HG02852 (cell line): ENCODE measurements around the gene DUSP1.

ENCODE experiments used
- ATAC-seq: cut with Tn5 transposase; IDR thresholded peaks from one replicate; pipeline ENCODE4 v1.9.1; 2021; ENCODE audit warnings: mild to moderate bottlenecking, moderate library complexity; ENCODE audit not compliant: unreplicated experiment

DUSP1 gene

DNA sequence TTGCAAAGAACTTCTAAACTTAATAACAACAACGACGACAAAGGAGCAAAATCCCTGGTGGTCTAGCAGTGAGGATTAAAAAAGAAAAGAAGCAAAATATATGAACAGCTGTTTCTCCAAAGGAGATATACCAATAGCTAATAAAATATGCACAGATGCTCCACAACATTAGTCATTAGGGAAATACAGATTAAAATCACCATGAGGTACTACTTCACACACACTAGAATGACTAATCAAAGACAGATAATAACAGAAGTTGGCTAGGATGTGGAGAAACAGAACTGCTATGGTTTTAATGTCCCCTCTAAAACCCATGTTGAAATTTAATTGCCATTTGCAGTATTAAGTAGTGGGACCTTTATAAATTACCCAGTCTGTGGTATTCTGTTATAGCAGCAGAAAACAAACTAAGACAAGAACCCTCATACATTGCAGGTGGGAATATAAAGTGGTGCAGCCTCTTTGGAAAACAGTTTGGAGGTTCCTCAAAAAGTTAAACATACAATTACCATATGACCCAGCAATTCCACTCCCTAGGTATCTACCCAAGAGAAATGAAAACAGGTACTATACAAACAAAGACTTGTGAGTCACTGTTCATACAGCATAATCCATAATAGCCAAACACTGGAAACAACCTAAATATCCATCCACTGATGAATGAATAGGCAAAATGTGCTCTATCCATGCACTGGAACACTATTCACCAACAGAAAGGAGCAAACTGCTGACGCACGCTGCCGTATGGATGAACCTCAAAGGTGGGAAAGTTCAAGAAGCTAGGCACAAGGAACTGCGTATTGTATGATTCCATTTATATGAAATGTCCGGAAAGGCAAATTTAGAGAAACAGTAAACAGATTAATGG lies 11.4 kb upstream of the DUSP1 start:
- ATAC-seq: no peak

DNA sequence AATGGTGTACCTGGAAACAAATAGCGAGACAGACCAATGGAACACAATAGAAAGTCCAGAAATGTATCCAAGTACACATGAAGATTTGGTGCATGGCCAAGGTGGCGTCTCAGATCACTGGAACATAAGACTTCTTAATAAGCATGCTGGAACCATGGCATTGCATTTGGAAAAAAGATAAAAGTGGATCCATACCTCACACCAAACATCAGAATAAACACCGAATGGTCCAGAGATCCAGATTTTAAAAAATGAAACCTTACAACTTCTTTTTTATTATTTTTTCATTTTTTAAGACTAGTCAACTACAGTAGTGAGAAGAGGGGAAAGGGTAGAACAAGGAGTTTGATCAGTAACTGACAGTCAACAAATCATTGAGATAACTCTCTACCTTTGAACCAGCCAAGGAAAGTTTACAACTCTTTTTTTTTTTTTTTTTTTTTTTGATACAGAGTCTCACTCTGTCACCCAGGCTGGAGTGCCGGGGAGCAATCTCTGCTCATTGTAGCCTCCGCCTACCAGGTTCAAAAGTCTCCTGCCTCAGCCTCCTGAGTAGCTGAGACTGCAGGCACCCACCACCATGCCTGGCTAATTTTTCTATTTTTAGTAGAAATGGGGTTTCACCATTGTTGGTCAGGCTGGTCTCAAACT lies 8.8 kb upstream of the DUSP1 start:
- no peak for ATAC-seq

DNA sequence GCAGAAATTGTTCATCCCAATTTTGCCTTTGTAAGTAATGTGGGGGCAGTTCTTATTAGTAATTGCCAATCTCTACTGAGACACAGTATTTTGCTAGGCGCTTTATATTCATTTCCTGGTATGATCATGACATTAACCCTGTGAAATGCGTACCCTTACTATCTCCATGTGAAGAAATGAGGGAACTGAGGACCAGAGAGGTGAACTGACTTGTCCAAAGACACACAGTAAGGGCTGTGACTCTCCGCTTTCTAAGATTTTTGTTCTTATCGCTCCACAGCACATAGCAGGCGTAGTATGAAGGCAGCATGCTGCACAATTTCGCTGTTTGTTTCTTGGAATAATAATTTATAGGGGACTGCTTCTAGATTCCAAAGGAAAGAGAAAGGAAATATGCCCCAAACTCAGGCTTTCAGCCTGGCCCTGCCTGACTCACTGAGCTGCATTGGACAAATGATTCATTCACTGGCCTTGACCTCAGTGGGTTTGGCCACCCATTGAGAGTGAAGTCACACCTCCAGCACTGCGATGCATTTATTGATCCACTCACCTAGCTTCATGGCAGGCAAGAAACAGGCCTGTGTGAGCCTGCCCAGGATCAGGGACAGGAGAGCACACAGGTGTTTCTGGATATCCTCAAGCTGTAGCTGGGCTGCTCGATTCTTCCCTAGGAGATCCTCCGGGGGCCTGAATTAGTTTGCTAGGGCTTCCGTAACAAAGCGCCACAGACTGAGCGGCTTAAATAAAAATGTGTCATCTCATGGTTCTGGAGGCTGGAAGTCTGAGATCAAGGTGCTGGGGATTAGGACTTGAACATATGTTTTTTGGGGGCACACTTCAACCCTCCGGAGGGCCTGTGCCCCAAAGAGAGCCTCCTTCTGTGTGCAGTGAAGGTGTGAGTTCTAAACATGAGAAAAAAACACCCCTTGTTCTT lies 7.2 kb upstream of the DUSP1 start:
- peak; percentile 9 for ATAC-seq

DNA sequence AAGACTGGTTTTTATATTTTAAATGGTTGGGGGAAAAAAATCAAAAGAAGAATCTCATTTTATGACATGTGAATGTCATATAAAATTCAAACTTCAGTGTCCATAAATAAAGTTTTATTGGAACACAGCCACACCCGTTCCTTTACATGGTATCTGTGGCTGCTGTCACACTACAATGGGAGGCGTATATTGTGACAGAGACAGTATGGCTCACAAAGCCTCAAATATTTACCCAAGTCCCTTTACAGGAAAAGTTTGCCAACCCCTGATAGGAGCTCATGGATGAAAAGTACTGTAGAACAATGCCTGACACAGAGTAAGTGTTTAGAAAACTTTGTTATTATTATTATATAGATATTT lies 5.2 kb upstream of the DUSP1 start:
- no peak for ATAC-seq

DNA sequence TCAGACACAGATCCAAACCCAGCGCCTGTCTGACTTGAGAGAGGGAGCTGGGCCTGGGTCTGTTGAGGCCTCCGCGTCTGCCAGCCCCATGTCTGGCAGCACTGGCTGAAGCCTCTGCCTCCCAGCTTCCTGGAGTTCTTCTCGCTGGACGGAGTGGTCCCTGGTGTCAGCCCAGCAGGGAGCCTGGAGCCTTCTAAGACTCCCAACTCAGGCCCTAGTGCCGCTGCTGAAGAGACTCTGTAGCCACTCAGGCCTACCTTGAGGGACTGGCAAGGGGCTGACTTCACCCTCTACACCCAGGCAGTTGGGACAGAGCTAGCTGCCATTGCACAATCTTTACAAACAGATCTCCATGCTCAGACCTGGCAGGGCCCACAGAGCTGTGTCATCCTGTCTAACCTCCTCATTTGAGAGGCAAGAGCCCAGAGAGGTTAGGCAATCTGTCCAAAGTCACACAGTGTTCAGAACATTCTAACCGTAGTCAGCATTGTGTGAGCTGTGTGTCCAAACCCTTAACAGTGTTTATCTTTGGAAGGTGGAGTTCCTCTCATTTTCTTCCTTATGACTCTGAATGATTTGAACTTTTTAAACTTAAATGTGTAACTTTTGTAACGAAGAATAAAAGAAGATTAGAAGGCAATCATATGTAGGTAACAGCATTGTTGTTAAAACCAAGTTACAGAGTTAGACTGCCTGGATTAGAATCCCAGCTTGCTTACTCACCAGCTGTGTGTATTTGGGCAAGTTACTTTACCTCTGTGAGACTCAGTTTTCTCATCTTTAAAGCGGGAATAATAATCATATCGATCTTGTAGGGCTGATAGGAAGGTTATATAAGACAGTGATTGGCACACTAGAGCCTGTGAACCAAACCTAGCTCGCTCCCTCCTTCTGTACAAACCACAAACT lies 4.6 kb upstream of the DUSP1 start:
- ATAC-seq: no peak

DNA sequence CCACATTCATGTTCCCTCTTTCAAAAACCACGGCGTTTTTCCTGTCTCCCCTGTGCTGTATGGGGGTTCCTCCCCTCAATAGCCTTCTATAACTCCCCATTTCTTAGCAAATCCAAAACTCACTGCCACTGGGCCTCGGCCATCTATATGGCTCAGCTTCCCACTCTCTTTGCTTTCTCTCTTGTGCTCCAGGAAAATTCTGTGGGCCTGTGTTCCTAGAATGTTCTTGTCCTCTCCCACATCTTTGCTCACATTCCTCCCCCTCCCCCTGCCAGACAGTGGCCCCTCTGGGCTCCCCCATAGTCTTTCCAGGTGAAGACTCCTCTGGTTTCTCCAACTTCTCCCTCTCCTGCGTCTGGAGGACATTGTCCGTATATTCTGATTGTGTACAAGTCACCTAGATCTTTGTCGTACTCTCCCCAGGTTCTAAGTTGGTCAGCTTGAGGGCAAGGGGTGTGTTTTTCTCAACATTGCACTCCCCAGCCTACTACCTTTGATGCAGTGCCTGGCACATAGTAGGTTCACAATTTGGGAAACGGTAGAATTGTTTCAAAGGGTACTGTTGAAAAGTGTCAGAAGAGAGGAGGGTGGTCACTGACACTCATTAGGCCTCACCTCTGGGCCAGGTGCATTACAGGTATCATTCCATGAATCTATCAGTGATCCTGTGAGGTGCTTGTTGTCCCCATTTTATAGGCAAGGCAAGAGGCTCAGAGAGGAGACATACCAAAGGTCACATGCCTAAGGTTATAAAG lies 3.7 kb upstream of the DUSP1 start:
- no peak for ATAC-seq

DNA sequence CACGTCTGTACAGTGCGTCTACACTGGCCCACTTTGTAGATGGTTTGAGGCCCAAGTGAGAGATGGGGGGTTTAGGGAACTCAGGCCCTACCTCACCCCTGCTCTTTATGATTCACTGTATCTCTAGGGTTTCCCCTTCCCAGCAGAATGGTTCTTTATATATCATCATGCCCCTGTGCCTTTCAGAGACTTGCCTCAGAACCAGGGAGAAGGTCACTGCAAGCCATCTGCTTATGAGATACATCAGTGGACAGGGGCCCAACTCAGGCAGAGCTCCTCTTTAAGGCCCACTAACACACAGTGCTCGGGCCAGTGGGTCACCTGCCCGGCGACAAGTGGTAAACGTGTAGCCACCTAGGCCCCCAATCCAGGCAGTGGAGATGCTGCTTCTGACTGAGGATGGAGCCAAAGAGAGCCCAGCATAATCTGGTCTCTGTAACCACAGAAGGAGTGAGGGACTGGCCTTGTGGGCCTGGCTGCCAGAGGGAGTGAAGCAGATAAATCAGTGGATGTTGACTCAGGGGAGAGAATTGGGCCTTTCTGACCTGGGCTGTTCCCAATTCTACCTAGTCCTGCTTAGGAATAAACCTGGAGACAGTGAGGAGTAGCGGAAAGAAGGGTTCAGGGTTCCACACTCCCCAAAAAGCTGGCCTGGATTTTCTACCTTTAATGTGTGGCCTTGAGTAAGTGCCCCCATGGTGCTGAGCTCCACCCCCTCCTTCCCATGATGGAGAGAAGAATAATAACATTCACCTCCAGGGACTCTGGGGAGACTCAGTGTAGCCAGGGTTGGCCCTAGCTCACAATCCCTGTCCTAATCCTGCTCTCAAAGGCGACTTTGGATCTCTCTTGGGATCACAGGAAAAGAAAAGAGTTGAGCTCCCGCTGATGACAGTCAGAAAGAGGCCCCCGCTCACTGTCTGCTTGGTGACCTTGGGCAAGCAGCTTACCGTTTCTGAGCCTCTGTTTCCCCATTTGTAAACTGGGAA lies 2.8 kb upstream of the DUSP1 start:
- ATAC-seq: no peak

DNA sequence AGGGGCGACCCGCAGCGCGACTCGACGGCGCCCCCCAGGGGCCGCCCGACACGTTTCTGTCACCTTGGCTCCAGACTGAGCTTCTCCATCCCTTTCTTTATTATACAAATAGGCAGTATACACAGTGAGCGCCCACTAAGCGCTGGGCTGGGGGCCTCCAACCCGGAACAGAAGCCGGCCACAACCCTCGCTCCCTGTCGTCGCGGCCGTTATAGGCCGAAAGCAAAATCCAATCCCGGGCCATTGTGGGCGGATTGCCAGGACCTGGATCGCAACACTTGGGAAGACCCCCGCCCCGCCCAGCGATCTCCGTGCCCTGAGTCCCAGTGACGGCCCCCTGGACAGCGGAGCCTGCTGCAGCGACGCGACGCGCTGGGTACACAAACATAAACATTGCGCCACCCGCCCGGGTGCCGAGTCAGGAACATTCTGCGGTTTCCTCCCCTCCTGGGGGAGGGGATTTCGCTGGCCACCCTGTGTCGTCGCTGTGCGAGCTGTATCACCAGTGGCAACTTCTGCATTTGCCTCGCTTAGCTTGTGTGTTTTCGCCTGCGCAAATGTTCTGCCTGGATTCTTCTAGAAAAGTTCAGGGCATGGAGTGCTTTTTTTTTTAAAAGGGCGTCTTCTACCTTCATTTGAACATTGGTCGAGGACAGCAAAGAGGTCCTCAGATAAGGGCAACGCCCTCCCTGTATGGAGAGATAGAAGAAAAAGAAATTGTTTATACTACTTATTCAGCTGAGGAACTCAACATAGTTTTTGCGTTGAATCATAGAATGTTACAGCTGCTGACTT lies 1.3 kb upstream of the DUSP1 start:
- peak; percentile 33 for ATAC-seq

DNA sequence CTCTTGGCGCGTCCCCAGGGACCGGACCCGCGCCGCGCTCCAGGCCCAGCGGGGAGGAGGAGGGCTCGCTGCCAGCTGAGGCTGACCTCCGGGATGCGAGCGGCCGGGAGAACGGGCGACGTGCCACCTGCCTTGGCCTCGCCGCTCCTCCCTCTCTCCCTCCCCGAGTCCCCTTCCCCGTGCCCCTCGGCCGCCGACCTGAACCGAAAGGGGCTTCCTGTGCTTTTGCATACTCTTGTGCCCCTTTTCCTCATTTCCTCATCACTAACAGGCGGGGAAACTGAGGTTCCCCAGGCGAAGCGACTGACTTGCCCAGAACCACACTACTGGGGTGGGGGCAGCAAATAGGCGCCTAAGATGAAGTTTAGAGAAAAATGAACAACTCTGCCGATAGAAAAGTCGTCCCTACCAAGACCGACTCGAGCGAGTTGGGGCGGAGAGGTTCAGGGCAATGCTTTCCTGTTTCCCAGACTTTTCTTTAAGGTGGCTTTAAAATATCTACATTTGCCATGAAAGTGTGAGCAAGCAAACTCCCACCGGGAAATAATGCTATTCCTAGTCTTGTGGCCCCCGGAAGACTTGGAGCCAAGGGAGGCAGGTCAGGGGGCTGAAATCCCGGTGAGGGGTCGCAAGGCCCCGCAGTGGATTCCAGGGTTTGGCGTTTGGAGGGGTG lies 580 bp upstream of the DUSP1 start:
- ATAC-seq: no peak

DNA sequence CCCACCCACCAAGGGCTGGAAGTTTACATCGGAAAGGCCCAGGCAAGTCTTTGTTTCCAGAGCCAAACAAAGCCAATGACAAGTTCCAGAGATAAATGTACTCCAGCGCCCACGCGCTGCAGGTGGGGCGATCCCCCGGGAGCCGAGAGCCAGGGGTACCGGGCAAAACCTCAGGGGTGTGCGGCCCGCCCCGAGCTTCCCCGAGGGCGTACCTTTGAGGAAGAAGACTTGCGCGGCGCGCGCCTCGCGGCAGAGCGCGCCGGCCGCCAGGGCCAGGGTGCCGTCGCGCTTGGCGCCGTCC lies 671 bp downstream of the DUSP1 start:
- ATAC-seq: no peak

DNA sequence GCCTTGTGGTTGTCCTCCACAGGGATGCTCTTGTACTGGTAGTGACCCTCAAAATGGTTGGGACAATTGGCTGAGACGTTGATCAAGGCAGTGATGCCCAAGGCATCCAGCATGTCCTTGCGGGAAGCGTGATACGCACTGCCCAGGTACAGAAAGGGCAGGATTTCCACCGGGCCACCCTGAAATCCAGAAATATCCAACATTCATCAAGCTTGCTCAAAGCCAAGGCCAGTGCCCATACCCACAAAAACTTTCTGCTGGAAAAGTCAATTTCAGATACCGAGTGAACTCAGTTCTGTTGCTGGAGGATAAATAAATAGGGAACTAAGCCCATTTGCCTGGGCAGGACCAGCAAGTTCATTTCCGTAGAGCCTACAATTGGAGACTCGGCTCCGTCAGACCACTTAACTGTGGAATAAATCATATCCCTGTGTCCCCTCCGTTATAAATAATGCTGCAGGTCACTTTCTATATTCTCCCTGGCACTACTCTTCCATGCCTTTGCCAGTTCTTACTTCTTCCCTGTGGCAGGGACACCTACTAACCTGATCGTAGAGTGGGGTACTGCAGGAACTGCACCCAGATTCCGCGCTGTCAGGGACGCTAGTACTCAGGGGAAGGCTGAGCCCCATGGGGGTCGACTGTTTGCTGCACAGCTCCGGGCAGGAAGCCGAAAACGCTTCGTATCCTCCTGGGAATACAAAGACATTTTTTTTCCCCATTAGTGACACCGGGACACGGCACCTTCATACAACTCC lies 1.2 kb downstream of the DUSP1 start:
- ATAC-seq: no peak

DNA sequence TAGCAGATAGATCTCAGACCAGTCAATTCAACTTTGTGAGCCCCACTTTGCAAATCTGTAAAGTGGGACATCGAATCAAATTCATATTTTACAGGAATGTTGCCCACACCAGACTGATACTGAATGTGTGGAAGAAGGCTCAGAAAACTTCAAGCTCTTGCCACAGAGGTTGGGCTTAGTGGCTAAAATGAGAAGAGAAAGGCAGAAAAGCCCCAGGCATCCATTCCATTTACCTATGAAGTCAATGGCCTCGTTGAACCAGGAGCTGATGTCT lies 1.7 kb downstream of the DUSP1 start:
- ATAC-seq: no peak

DNA sequence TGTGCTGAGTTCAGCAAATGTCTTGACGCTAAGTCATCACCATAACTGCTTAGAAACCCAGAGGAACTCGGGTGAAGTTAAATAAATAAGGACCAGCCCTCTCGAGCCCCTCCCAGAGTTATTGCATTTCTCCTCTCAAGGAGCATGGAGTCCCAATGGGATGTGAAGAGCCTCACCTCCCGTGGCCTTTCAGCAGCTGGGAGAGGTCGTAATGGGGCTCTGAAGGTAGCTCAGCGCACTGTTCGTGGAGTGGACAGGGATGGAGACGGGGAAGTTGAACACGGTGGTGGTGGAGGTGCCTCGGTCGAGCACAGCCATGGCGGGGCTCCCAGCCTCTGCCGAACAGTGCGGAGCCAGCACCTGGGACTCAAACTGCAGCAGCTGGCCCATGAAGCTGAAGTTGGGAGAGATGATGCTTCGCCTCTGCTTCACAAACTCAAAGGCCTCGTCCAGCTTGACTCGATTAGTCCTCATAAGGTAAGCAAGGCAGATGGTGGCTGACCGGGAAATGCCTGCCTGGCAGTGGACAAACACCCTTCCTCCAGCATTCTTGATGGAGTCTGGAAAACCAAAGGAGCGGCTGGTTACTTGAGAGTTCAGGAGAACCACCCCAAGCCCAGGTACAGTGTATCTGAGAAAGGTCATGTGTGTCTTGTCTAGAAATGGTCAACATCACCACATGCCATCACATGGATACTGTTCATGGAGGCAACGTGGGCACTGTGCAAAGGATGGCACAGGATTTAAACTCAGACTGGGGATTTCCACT lies 2.2 kb downstream of the DUSP1 start:
- ATAC-seq: no peak

DNA sequence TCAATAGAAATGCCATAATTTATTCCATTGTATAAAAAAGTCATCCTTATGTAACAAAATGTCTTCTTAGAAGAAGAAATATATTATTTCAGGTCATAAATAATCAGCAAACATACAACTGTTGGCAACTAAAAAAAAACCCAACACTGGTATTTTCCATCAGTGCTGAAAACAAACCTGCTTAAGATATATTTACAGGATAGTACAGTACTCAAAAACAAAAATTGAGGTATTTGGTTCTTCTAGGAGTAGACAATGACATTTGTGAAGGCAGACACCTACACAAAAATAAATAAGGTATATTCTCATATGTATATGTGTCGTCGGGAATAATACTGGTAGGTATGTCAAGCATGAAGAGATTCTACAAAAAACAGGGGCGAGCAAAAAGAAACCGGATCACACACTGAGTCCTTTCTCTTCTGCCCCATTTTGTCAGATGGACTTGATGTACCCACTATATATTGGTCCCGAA lies 2.9 kb downstream of the DUSP1 start:
- no peak for ATAC-seq

DNA sequence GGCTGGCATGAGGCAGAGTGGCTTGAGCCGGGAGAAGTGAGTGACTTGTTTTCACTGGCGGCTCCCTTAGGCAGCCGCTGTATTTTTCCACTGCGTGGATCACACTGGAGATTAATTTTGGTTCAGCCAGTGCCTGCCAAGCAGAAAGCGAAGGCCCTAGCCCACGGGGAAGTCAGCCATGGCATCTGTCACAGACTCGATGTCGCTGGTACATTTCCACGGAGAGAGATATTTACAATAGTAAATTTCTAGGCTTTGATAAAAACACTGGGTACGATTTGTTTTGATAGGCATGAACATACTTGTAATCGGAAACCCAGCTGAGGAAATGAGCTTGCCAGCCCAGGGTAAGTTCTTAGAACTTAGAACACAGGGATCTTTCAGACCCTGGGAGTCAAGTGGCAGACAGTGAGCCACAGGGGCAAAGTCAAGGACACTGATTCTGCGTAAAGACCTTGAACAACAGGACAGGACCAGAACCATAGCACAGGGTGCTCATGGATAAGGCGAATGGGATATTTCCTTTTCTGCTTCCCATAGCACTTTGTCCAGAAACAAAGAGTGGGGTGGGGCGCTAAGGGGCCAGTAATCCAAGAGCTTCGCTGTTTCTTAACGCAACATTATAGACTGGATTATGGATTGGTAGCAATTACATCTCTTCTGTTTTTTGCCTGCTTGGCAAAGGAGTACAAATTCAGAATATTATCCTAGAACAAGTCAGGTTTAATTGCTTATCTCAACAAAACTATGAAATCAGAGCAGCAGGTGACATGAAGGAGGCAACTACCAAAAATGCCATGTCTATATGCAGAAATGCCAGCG lies 4.5 kb downstream of the DUSP1 start:
- ATAC-seq: no peak
